A549 (cell line): ENCODE measurements around the gene CD79A.
A peak's percentile ranks its signal among the peaks of the same experiment; 100 is the strongest.

ENCODE experiments used
- CEBPB ChIP-seq, 2 experiments: fragments of >200 bp in 1 of 2; sonication (Bioruptor Twin) in 1 of 2; formaldehyde crosslinking in 1 of 2; IDR thresholded peaks; 2 replicates each; pipeline ENCODE4 v1.6.1; 2012 to 2016
- EHMT2 ChIP-seq: fragments of 200-600 bp; sonication (generic); IDR thresholded peaks from 2 replicates; pipeline ENCODE4 v1.6.1; 2016; ENCODE audit warnings: antibody characterized with exemption, low read depth, mild to moderate bottlenecking, moderate library complexity
- HOXB13 ChIP-seq: fragments of 250-450 bp; sonication (Bioruptor Pico); IDR thresholded peaks from 2 replicates; pipeline ENCODE4 v1.5.0; 2020; ENCODE audit warnings: low read depth, mild to moderate bottlenecking, moderate library complexity
- JUN ChIP-seq, 2 experiments: fragments of >200 bp; sonication (Bioruptor Twin); formaldehyde crosslinking; IDR thresholded peaks; 2 replicates in 1 of 2; 3 replicates in 1 of 2; pipeline ENCODE4 v1.6.1; 2016 to 2017
- POLR2A ChIP-seq: IDR thresholded peaks from 2 replicates; pipeline ENCODE4 v1.6.1; 2012; ENCODE audit warnings: mild to moderate bottlenecking, low read length
- POLR2AphosphoS2 ChIP-seq: conservative IDR thresholded peaks from 2 replicates; pipeline ENCODE4 v1.6.1; 2012; ENCODE audit warnings: low read length, improper control_type of control experiment, inconsistent platforms
- RNF2 ChIP-seq: fragments of 200-600 bp; sonication (generic); IDR thresholded peaks from 2 replicates; pipeline ENCODE4 v1.6.1; 2016; ENCODE audit warnings: low read depth, mild to moderate bottlenecking, antibody characterized with exemption, moderate library complexity, borderline replicate concordance
- TFCP2L1 ChIP-seq: fragments of 250-450 bp; sonication (Bioruptor Pico); IDR thresholded peaks from 2 replicates; pipeline ENCODE4 v1.5.0; 2021; ENCODE audit warnings: mild to moderate bottlenecking
- ZNF302 ChIP-seq: fragments of 250-450 bp; sonication (Bioruptor Pico); IDR thresholded peaks from 2 replicates; pipeline ENCODE4 v1.9.0; 2021; ENCODE audit warnings: inconsistent platforms, mild to moderate bottlenecking, moderate library complexity
- TF ChIP-seq, protein P1 (sequence below): fragments of >200 bp; sonication (Bioruptor Twin); formaldehyde crosslinking; IDR thresholded peaks from 3 replicates; pipeline ENCODE4 v1.5.1; 2016
- TF ChIP-seq, protein P2 (sequence below): fragments of 150-350 bp; IDR thresholded peaks from 2 replicates; pipeline ENCODE4 v1.6.1; 2014; ENCODE audit warnings: low read depth, mild to moderate bottlenecking, low read length
- TF ChIP-seq, protein P3 (sequence below): fragments of 200-600 bp; sonication (generic); IDR thresholded peaks from 2 replicates; pipeline ENCODE4 v1.6.1; 2016; ENCODE audit warnings: antibody characterized with exemption, mild to moderate bottlenecking, moderate library complexity
- TF ChIP-seq, protein P4 (sequence below): IDR thresholded peaks from 2 replicates; pipeline ENCODE4 v1.6.1; 2012

- TF ChIP-seq, protein P1, sequence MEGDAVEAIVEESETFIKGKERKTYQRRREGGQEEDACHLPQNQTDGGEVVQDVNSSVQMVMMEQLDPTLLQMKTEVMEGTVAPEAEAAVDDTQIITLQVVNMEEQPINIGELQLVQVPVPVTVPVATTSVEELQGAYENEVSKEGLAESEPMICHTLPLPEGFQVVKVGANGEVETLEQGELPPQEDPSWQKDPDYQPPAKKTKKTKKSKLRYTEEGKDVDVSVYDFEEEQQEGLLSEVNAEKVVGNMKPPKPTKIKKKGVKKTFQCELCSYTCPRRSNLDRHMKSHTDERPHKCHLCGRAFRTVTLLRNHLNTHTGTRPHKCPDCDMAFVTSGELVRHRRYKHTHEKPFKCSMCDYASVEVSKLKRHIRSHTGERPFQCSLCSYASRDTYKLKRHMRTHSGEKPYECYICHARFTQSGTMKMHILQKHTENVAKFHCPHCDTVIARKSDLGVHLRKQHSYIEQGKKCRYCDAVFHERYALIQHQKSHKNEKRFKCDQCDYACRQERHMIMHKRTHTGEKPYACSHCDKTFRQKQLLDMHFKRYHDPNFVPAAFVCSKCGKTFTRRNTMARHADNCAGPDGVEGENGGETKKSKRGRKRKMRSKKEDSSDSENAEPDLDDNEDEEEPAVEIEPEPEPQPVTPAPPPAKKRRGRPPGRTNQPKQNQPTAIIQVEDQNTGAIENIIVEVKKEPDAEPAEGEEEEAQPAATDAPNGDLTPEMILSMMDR, result no peak
- TF ChIP-seq ZNF302 (CRISPR knock-in tag) (no peak), POLR2AphosphoS2 (no peak), CEBPB (IDR thresholded peaks at IDR 0.05) (no peak), POLR2A (no peak), HOXB13 (CRISPR knock-in tag) (no peak), RNF2 (no peak), EHMT2 (no peak), TFCP2L1 (CRISPR knock-in tag) (no peak), JUN (IDR thresholded peaks at IDR 0.05) (0 out of 5 replicates have a peak, but pooled peaks of 1 of the 2 experiments have one; percentile 15)
- TF ChIP-seq, protein P2, sequence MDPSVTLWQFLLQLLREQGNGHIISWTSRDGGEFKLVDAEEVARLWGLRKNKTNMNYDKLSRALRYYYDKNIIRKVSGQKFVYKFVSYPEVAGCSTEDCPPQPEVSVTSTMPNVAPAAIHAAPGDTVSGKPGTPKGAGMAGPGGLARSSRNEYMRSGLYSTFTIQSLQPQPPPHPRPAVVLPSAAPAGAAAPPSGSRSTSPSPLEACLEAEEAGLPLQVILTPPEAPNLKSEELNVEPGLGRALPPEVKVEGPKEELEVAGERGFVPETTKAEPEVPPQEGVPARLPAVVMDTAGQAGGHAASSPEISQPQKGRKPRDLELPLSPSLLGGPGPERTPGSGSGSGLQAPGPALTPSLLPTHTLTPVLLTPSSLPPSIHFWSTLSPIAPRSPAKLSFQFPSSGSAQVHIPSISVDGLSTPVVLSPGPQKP, result no peak
- TF ChIP-seq, protein P3, sequence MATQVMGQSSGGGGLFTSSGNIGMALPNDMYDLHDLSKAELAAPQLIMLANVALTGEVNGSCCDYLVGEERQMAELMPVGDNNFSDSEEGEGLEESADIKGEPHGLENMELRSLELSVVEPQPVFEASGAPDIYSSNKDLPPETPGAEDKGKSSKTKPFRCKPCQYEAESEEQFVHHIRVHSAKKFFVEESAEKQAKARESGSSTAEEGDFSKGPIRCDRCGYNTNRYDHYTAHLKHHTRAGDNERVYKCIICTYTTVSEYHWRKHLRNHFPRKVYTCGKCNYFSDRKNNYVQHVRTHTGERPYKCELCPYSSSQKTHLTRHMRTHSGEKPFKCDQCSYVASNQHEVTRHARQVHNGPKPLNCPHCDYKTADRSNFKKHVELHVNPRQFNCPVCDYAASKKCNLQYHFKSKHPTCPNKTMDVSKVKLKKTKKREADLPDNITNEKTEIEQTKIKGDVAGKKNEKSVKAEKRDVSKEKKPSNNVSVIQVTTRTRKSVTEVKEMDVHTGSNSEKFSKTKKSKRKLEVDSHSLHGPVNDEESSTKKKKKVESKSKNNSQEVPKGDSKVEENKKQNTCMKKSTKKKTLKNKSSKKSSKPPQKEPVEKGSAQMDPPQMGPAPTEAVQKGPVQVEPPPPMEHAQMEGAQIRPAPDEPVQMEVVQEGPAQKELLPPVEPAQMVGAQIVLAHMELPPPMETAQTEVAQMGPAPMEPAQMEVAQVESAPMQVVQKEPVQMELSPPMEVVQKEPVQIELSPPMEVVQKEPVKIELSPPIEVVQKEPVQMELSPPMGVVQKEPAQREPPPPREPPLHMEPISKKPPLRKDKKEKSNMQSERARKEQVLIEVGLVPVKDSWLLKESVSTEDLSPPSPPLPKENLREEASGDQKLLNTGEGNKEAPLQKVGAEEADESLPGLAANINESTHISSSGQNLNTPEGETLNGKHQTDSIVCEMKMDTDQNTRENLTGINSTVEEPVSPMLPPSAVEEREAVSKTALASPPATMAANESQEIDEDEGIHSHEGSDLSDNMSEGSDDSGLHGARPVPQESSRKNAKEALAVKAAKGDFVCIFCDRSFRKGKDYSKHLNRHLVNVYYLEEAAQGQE, result no peak
- TF ChIP-seq, protein P4, sequence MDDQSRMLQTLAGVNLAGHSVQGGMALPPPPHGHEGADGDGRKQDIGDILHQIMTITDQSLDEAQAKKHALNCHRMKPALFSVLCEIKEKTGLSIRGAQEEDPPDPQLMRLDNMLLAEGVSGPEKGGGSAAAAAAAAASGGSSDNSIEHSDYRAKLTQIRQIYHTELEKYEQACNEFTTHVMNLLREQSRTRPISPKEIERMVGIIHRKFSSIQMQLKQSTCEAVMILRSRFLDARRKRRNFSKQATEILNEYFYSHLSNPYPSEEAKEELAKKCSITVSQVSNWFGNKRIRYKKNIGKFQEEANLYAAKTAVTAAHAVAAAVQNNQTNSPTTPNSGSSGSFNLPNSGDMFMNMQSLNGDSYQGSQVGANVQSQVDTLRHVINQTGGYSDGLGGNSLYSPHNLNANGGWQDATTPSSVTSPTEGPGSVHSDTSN, result no peak
Observed at GRCh38 chr19:41887711-41888382, 10.8 kb downstream of the CD79A start.
